ENCODE data around the gene SPATS1. TPM values are rescaled to one million over a fixed set of nuclear protein-coding genes. Genes with fewer than 3 reads are reported as not detected.
"Not testable (repeated sequence)": the region's sequence is repeated elsewhere in the genome, so short reads cannot be mapped to it uniquely, and the experiment has no call there.

SPATS1 gene
- total RNA-seq, 1 experiment from 2014 or later: not detected

GRCh38 chr6:44327096-44327495 lies 15.4 kb upstream of the SPATS1 start:
- no peaks in the 10 kb centered on the region for H3K9me3 ChIP-seq (replicated peaks)
- DNase-seq: no peak
- H3K27ac ChIP-seq: no peak overlapping the region
- peaks cover 11% of the 10 kb centered on the region for H3K27me3 ChIP-seq
- H3K4me3 ChIP-seq: no peak overlapping the region
- H3K4me1 ChIP-seq: peaks cover 2% of the 10 kb centered on the region; the same call in 1 of the 2 replicates
- H3K36me3 ChIP-seq: no peaks in the 10 kb centered on the region

GRCh38 chr6:44327760-44328159 lies 14.7 kb upstream of the SPATS1 start:
- no peak overlapping the region for H3K27ac ChIP-seq
- H3K27me3 ChIP-seq: peaks cover 11% of the 10 kb centered on the region
- no peak overlapping the region for H3K4me3 ChIP-seq
- DNase-seq: no peak
- H3K4me1 ChIP-seq: peaks cover 9% of the 10 kb centered on the region
- H3K36me3 ChIP-seq: no peaks in the 10 kb centered on the region
- no peaks in the 10 kb centered on the region for H3K9me3 ChIP-seq (replicated peaks)

GRCh38 chr6:44328203-44328602 lies 14.2 kb upstream of the SPATS1 start:
- H3K9me3 ChIP-seq (replicated peaks); DNase-seq; H3K4me3 ChIP-seq; H3K36me3 ChIP-seq; H3K27ac ChIP-seq: not testable (repeated sequence)
- H3K4me1 ChIP-seq: peaks cover 13% of the 10 kb centered on the region
- H3K27me3 ChIP-seq: peaks cover 11% of the 10 kb centered on the region

GRCh38 chr6:44329858-44330257 lies 12.6 kb upstream of the SPATS1 start:
- H3K4me1 ChIP-seq: peaks cover 14% of the 10 kb centered on the region
- peaks cover 11% of the 10 kb centered on the region for H3K27me3 ChIP-seq
- H3K9me3 ChIP-seq (replicated peaks): no peaks in the 10 kb centered on the region
- no peak overlapping the region for H3K4me3 ChIP-seq
- no peak for DNase-seq
- H3K36me3 ChIP-seq: no peaks in the 10 kb centered on the region
- no peak overlapping the region for H3K27ac ChIP-seq

DNA sequence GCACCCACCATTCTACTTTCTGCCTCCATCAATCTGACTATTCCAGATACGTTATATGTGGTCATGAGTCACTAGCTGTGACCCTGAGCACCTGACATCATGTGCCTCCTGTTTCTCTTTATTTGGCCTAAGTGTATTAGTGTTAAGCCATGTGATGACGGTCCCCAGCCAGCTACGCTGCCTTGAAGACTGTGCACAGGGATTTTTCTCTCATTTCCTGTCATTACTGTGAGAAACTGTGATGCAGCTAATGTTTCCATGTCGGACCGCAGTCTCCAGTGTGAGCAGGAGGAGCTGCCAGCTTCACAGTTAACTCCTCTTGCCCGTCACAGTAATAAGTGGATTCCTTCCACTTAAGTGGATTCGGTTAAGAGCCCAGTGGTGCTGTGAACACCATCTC lies 9.9 kb upstream of the SPATS1 start:
- H3K27me3 ChIP-seq: peaks cover 15% of the 10 kb centered on the region
- DNase-seq: peak; percentile 32 to 62
- no peak overlapping the region for H3K27ac ChIP-seq
- peaks cover 14% of the 10 kb centered on the region for H3K4me1 ChIP-seq
- no peaks in the 10 kb centered on the region for H3K36me3 ChIP-seq
- H3K4me3 ChIP-seq: no peak overlapping the region
- no peaks in the 10 kb centered on the region for H3K9me3 ChIP-seq (replicated peaks)

- H3K27ac ChIP-seq: no peak overlapping the region
- no peak for DNase-seq
- no peaks in the 10 kb centered on the region for H3K36me3 ChIP-seq
- peaks cover 14% of the 10 kb centered on the region for H3K4me1 ChIP-seq
- H3K9me3 ChIP-seq (replicated peaks): no peaks in the 10 kb centered on the region
- no peak overlapping the region for H3K4me3 ChIP-seq
- H3K27me3 ChIP-seq: peaks cover 15% of the 10 kb centered on the region
These were observed 9.1 kb upstream of the SPATS1 start for GRCh38 chr6:44333273-44333919.

DNA sequence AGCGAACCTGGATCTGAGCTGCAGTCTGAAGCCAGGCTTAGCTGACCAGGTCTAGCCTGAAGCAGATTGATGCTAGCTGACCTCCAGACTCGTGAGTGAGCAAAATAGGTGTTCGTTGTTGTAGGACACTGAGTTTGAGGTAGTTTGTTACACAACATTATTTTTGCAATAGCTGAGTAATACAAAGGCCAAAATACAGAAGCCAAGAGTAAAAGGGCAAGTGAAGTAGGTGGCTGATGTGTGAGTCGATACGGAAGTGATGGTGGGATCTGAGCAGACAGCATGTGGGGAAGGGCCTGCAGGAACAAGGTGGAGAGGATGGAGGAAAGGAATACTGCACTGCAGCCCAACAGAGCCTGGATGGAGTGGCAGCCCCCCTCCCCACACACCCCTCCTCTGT lies 8.5 kb upstream of the SPATS1 start:
- Histone ChIP-seq H3K36me3 (no peaks in the 10 kb centered on the region), H3K27ac (no peak overlapping the region), H3K4me3 (no peak overlapping the region), H3K9me3 (replicated peaks) (no peaks in the 10 kb centered on the region), H3K27me3 (peaks cover 12% of the 10 kb centered on the region), H3K4me1 (peaks cover 14% of the 10 kb centered on the region)
- DNase-seq: no peak

- Histone ChIP-seq H3K4me1 (peaks cover 14% of the 10 kb centered on the region), H3K27ac (no peak overlapping the region), H3K9me3 (replicated peaks) (no peaks in the 10 kb centered on the region), H3K27me3 (peaks cover 4% of the 10 kb centered on the region; the same call in 1 of the 2 replicates), H3K36me3 (no peaks in the 10 kb centered on the region), H3K4me3 (no peak overlapping the region)
- DNase-seq: no peak
These were observed 6.8 kb upstream of the SPATS1 start for GRCh38 chr6:44335631-44336030.

DNA sequence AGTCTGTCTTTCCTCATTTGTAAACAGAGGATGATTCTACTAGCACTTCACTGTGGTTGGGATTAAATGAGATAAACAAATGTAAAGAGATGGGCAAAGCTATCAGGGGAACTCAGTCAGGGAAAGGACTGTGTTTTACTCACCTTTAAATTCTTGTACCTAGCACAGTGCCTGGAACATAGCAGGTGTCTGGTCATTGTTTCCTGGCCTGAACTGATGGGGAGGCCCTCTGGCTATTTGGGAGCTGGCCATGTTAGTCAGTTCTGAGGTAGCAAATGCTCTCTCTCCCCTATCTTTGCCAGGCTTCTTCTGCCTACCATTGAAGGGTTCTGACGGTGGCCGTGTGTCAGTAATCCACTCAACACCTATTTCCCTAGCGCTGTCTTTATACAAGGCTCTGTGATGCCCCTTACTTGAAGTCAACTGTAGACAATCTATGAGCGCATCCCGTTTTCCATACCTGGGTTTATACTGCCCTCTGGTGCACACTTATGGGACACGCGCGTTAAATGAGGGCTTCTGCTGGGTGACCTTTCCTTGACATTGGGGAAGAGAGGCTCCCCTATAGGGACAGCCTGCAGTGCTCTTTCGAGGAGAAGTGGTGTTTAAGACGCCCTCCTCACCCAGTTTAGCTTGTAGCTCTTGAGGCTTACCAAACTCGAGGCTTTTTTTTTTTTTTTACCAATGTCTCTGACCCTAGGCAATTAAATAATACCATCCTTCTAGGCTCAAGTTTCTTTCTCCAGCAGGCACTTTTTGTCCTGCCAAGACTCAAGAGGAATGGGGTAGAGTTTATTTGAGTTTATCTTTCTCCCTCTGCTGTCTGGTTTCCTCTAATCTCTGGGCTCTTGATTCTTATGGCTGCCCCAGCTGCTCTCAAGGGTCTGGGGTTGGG lies 4.0 kb upstream of the SPATS1 start:
- peak; percentile 39 to 84 for DNase-seq
- Histone ChIP-seq H3K4me1 (no peaks in the 10 kb centered on the region), H3K4me3 (no peak overlapping the region), H3K9me3 (replicated peaks) (no peaks in the 10 kb centered on the region), H3K36me3 (no peaks in the 10 kb centered on the region), H3K27ac (no peak overlapping the region), H3K27me3 (0 out of 2 replicates have a peak, but pooled peaks cover 4% of the 10 kb centered on the region)

- Histone ChIP-seq H3K9me3 (replicated peaks) (no peaks in the 10 kb centered on the region), H3K4me3 (no peak overlapping the region), H3K4me1 (no peaks in the 10 kb centered on the region), H3K27me3 (0 out of 2 replicates have a peak, but pooled peaks cover 4% of the 10 kb centered on the region), H3K27ac (no peak overlapping the region), H3K36me3 (no peaks in the 10 kb centered on the region)
- DNase-seq: no peak
These were observed 3.1 kb upstream of the SPATS1 start for GRCh38 chr6:44339301-44339700.

- 0 out of 2 replicates have a peak, but pooled peaks cover 8% of the 10 kb centered on the region for H3K27me3 ChIP-seq
- H3K27ac ChIP-seq: no peak overlapping the region
- no peaks in the 10 kb centered on the region for H3K4me1 ChIP-seq
- no peaks in the 10 kb centered on the region for H3K36me3 ChIP-seq
- no peak for DNase-seq
- H3K9me3 ChIP-seq (replicated peaks): no peaks in the 10 kb centered on the region
- no peak overlapping the region for H3K4me3 ChIP-seq
These were observed 2.5 kb upstream of the SPATS1 start for GRCh38 chr6:44339763-44340625.

- no peak overlapping the region for H3K27ac ChIP-seq
- no peak for DNase-seq
- no peaks in the 10 kb centered on the region for H3K4me1 ChIP-seq
These were observed 1.2 kb upstream of the SPATS1 start for GRCh38 chr6:44341095-44341890.

DNA sequence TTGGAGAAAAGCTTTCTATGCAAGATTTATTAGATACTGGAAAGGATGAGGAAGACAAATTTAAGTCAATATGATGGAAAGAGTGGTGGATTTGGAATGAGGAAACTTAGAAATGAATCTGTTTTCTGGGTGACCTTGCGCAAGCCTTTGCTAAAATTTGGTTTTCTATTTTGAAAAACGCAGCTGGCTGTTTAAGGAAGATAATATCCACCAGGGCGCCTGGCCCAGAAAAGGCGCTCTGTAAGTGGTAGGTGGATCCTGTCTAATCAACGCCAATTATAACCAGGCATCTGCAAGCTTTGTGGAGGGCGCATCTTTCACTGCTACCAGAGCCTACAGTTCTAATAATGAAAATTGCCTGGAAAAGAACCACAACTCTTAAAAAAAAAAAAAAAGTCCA lies 398 bp upstream of the SPATS1 start:
- H3K4me1 ChIP-seq: no peaks in the 10 kb centered on the region
- no peak for DNase-seq
- H3K9me3 ChIP-seq (replicated peaks): peaks cover 3% of the 10 kb centered on the region; the same call in 1 of the 2 replicates
- H3K27me3 ChIP-seq: 0 out of 2 replicates have a peak, but pooled peaks cover 4% of the 10 kb centered on the region
- H3K27ac ChIP-seq: no peak overlapping the region
- peak overlapping the region; percentile 27; the same call in 1 of the 2 replicates for H3K4me3 ChIP-seq
- H3K36me3 ChIP-seq: no peaks in the 10 kb centered on the region

More at GRCh38 chr6:44341095-44341890, 1.2 kb upstream of the SPATS1 start:
- Histone ChIP-seq H3K9me3 (replicated peaks) (no peaks in the 10 kb centered on the region), H3K4me3 (no peak overlapping the region), H3K27me3 (0 out of 2 replicates have a peak, but pooled peaks cover 4% of the 10 kb centered on the region), H3K36me3 (no peaks in the 10 kb centered on the region)

- not testable (repeated sequence) for H3K4me1 ChIP-seq; H3K36me3 ChIP-seq; H3K9me3 ChIP-seq (replicated peaks); H3K4me3 ChIP-seq; H3K27ac ChIP-seq; H3K27me3 ChIP-seq; DNase-seq
These were observed 4.4 kb downstream of the SPATS1 start for GRCh38 chr6:44346818-44347217.

Measured in SJCRH30 (cell line).